Measurements from ENCODE around the gene TRAF5. TPM values are rescaled to one million over a fixed set of nuclear protein-coding genes. Genes with fewer than 3 reads are reported as not detected.
A peak's percentile ranks its signal among the peaks of the same experiment; 100 is the strongest.
"Not testable (repeated sequence)": the region's sequence is repeated elsewhere in the genome, so short reads cannot be mapped to it uniquely, and the experiment has no call there.

TRAF5 gene
- total and polyA plus RNA-seq, 12 donors, result 1.0 to 16.7 (median 7.4) TPM

GRCh38 chr1:211345719-211346118 lies 19.1 kb downstream of the TRAF5 start:
- Histone ChIP-seq H3K4me3 (no peak overlapping the region), H3K27ac (no peak overlapping the region), H3K36me3 (replicated peaks in 1 of 2) (no peaks in the 10 kb centered on the region), H3K9me3 (replicated peaks in 1 of 3) (no peaks in the 10 kb centered on the region), H3K27me3 (no peaks in the 10 kb centered on the region), H3K4me1 (replicated peaks in 1 of 2) (no peaks in the 10 kb centered on the region)
- TF ChIP-seq CTCF (IDR thresholded peaks at IDR 0.05) (no peak), POLR2A (IDR thresholded peaks at IDR 0.05) (no peak)
- intact Hi-C loops (cut with DNase I), result no loop called here
- DNase-seq, result no peak
- 82 to 94% (median 90%) methylated on average over 2 of the region's 2 CpGs for WGBS, 4 donors

GRCh38 chr1:211347077-211347844 lies 20.6 kb downstream of the TRAF5 start:
- H3K9me3 ChIP-seq (replicated peaks in 1 of 3), result no peaks in the 10 kb centered on the region
- no peak overlapping the region for H3K4me3 ChIP-seq
- peak in 1 of 7 donors; percentile 44 for DNase-seq
- no peaks in the 10 kb centered on the region for H3K27me3 ChIP-seq
- no peaks in the 10 kb centered on the region for H3K36me3 ChIP-seq (replicated peaks in 1 of 2)
- intact Hi-C loops (cut with DNase I), result no loop called here
- no peaks in the 10 kb centered on the region for H3K4me1 ChIP-seq (replicated peaks in 1 of 2)
- no peak for TF ChIP-seq CTCF (IDR thresholded peaks at IDR 0.05)
- TF ChIP-seq POLR2A (IDR thresholded peaks at IDR 0.05), result no peak
- no peak overlapping the region for H3K27ac ChIP-seq
- 82 to 95% (median 87%) methylated on average over 4 of the region's 4 CpGs for WGBS, 4 donors

GRCh38 chr1:211348547-211348946 lies 21.9 kb downstream of the TRAF5 start:
- no peak overlapping the region for H3K4me3 ChIP-seq
- no peaks in the 10 kb centered on the region for H3K27me3 ChIP-seq
- no peak overlapping the region for H3K27ac ChIP-seq
- no peaks in the 10 kb centered on the region for H3K36me3 ChIP-seq (replicated peaks in 1 of 2)
- DNase-seq, result no peak
- intact Hi-C loops (cut with DNase I), result no loop called here
- TF ChIP-seq CTCF (IDR thresholded peaks at IDR 0.05) (no peak), POLR2A (IDR thresholded peaks at IDR 0.05) (no peak)
- no peaks in the 10 kb centered on the region for H3K9me3 ChIP-seq (replicated peaks in 1 of 3)
- no peaks in the 10 kb centered on the region for H3K4me1 ChIP-seq (replicated peaks in 1 of 2)

GRCh38 chr1:211349741-211350140 lies 23.1 kb downstream of the TRAF5 start:
- H3K27ac ChIP-seq, result no peak overlapping the region
- no peak for DNase-seq
- H3K36me3 ChIP-seq (replicated peaks in 1 of 2), result no peaks in the 10 kb centered on the region
- H3K4me1 ChIP-seq (replicated peaks in 1 of 2), result no peaks in the 10 kb centered on the region
- no peaks in the 10 kb centered on the region for H3K27me3 ChIP-seq
- no peaks in the 10 kb centered on the region for H3K9me3 ChIP-seq (replicated peaks in 1 of 3)
- intact Hi-C loops (cut with DNase I), result no loop called here
- 94 to 100% (median 97%) methylated on average over 2 of the region's 2 CpGs for WGBS, 4 donors
- no peak overlapping the region for H3K4me3 ChIP-seq
- TF ChIP-seq CTCF (IDR thresholded peaks at IDR 0.05), result no peak
- TF ChIP-seq POLR2A (IDR thresholded peaks at IDR 0.05), result no peak

- H3K27ac ChIP-seq; H3K9me3 ChIP-seq (replicated peaks in 1 of 3); H3K27me3 ChIP-seq; intact Hi-C loops (cut with DNase I); DNase-seq; H3K36me3 ChIP-seq (replicated peaks in 1 of 2); H3K4me1 ChIP-seq (replicated peaks in 1 of 2); H3K4me3 ChIP-seq: not testable (repeated sequence)
- WGBS, 4 donors, result 93 to 98% (median 97%) methylated on average over 3 of the region's 3 CpGs
Observed at GRCh38 chr1:211352055-211352454, 25.4 kb downstream of the TRAF5 start.

Measured in adrenal gland (tissue), 12 donors.